Breast epithelium (tissue), 3 donors: ENCODE data around the gene MAN1A1.

Source experiments
- CTCF ChIP-seq, 3 donors: fragments of 450-650 bp; IDR thresholded peaks; one replicate each; pipeline ENCODE4 v1.5.1; 2016 to 2017; ENCODE audit warnings: antibody characterized with exemption in 3 of 3, mild to moderate bottlenecking in 3 of 3, moderate library complexity in 3 of 3
- POLR2A ChIP-seq: fragments of 450-650 bp; IDR thresholded peaks from one replicate; pipeline ENCODE4 v1.6.1; 2016; ENCODE audit warnings: antibody characterized with exemption, mild to moderate bottlenecking, moderate library complexity
- POLR2AphosphoS5 ChIP-seq, 3 donors: sonication (generic); formaldehyde crosslinking; IDR thresholded peaks; one replicate each; pipeline ENCODE4 v1.6.1; 2017; ENCODE audit warnings: antibody characterized with exemption in 3 of 3

DNA sequence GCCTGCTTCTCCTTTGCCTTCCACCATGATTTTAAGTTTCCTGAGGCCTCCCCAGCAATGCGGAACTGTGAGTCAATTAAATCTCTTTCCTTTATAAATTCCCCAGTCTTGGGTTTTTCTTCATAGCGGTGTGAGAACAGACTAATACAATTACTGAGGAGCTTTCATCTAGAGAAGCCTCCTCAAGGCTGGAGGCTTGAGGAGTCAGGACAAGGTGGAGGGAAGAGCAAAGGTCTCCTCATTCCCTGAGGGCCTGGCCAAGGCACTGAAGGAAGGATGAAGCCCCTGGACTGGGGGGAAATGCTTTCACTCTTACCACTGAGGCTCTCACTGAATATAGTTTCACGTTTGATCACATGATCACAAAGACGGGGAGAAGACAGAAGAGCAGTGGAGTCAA, 118.2 kb downstream of the MAN1A1 start:
- no peak for TF ChIP-seq CTCF (IDR thresholded peaks at IDR 0.05)
- TF ChIP-seq POLR2A: no peak
- no peak for TF ChIP-seq POLR2AphosphoS5 (IDR thresholded peaks at IDR 0.05)
